ENCODE results near the gene DYNC1LI1.

The DYNC1LI1 gene

GRCh38 chr3:32492684-32493436 lies 77.8 kb downstream of the DYNC1LI1 start:
- DNase-seq (ENCODE audit: low read depth, low spot score), result no peak

- no peak for DNase-seq (ENCODE audit: low read depth, low spot score)
These were observed 82.1 kb downstream of the DYNC1LI1 start for GRCh38 chr3:32488474-32489008.

- no peak for DNase-seq (ENCODE audit: low read depth, low spot score)
These were observed 82.7 kb downstream of the DYNC1LI1 start for GRCh38 chr3:32487781-32488473.

- no peak for DNase-seq (ENCODE audit: low read depth, low spot score)
These were observed 86.2 kb downstream of the DYNC1LI1 start for GRCh38 chr3:32484436-32484835.

GRCh38 chr3:32483772-32484171 lies 86.9 kb downstream of the DYNC1LI1 start:
- no peak for DNase-seq (ENCODE audit: low read depth, low spot score)

- no peak for DNase-seq (ENCODE audit: low read depth, low spot score)
These were observed 88.0 kb downstream of the DYNC1LI1 start for GRCh38 chr3:32482693-32483092.

GRCh38 chr3:32481791-32482631 lies 88.6 kb downstream of the DYNC1LI1 start:
- DNase-seq (ENCODE audit: low read depth, low spot score), result no peak

- no peak for DNase-seq (ENCODE audit: low read depth, low spot score)
These were observed 90.1 kb downstream of the DYNC1LI1 start for GRCh38 chr3:32480604-32481003.

Measured in iPS DF 19.7 (cell line).